Esophagus squamous epithelium (tissue), 4 donors: ENCODE data around the gene DNAJA3.

Experiments
- POLR2A ChIP-seq, 4 donors: fragments of 450-650 bp; IDR thresholded peaks; one replicate each; pipeline ENCODE4 v1.6.1; 2017; ENCODE audit warnings: antibody characterized with exemption in 4 of 4, mild to moderate bottlenecking in 4 of 4, moderate library complexity in 3 of 4
- TF ChIP-seq, protein P1 (sequence below), 6 experiments: fragments of 450-650 bp in 4 of 6; fragments of 200-600 bp in 2 of 6; sonication (generic) in 2 of 6; IDR thresholded peaks; one replicate each; pipeline ENCODE4 v1.5.1; 2016 to 2019; ENCODE audit warnings: antibody characterized with exemption in 6 of 6, mild to moderate bottlenecking in 4 of 6, moderate library complexity in 4 of 6

DNA sequence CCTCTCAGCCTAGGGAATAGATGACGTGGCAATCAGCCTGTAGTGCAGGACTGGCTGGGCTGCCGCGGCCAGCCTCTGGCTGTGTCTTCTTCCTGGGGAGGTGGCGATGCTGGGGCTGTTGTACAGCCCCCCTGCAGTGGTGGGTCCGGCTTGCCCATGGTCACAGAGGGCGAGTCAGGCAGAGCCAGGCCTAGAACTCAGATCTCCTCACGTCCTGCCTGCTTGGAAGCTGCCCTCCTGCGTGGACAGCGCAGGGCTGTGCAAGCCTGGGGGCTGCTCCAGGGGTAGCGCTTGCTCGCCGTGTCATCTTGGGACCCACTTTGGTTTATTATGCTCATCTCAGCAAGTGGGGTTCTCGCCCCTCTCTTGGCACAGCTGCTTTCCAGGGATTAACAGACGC is 29.4 kb downstream of the DNAJA3 start:
- TF ChIP-seq, protein P1, sequence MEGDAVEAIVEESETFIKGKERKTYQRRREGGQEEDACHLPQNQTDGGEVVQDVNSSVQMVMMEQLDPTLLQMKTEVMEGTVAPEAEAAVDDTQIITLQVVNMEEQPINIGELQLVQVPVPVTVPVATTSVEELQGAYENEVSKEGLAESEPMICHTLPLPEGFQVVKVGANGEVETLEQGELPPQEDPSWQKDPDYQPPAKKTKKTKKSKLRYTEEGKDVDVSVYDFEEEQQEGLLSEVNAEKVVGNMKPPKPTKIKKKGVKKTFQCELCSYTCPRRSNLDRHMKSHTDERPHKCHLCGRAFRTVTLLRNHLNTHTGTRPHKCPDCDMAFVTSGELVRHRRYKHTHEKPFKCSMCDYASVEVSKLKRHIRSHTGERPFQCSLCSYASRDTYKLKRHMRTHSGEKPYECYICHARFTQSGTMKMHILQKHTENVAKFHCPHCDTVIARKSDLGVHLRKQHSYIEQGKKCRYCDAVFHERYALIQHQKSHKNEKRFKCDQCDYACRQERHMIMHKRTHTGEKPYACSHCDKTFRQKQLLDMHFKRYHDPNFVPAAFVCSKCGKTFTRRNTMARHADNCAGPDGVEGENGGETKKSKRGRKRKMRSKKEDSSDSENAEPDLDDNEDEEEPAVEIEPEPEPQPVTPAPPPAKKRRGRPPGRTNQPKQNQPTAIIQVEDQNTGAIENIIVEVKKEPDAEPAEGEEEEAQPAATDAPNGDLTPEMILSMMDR (IDR thresholded peaks at IDR 0.05): no peak
- no peak for TF ChIP-seq POLR2A (IDR thresholded peaks at IDR 0.05)
